Endothelial cell of umbilical vein (primary cell): ENCODE data around the gene RHOA. TPM values are rescaled to one million over a fixed set of nuclear protein-coding genes. Genes with fewer than 3 reads are reported as not detected.

Source experiments
- BruUV-seq: library from RNA; stranded (reverse); fragments of 400-500 nt; replicated peaks from 2 replicates; lab custom pipeline; 2021; lab: Mats Ljungman, UMichigan
- CTCF ChIA-PET: fragments of 300-600, 350-600 bp; sonication (Branson Sonifier 250); formaldehyde crosslinking; loops from one replicate; lab custom pipeline; 2021; ENCODE audit warnings: antibody characterized with exemption, inconsistent platforms; lab: Charles Lee
- POLR2A ChIA-PET: fragments of 300-600, 350-600 bp; sonication (Branson Sonifier 250); formaldehyde crosslinking; loops from one replicate; lab custom pipeline; 2021; ENCODE audit warnings: antibody characterized with exemption, inconsistent platforms; lab: Charles Lee
- DNase-seq: peaks from one replicate; pipeline ENCODE4 v3.0.0-alpha.2; 2011; ENCODE audit warnings: low read depth, low spot score
- FAIRE-seq: peaks from 2 replicates; lab custom pipeline; 2011; peaks lifted over from hg19 to GRCh38; lab: Jason Lieb, UNC
- H2AFZ ChIP-seq: 2 replicates; pipeline ENCODE4 v1.6.0; 2012; ENCODE audit warnings: low read depth, low read length, control low read depth, inconsistent platforms
- H3K27ac ChIP-seq: 2 replicates; pipeline ENCODE4 v1.5.1; 2011; ENCODE audit warnings: low read depth, mild to moderate bottlenecking, control low read depth, low read length, moderate library complexity; ENCODE audit not compliant: insufficient read depth
- H3K27me3 ChIP-seq, 2 experiments: 2 replicates each; pipeline versions ENCODE4 v1.6.0 to v1.6.1; 2011; ENCODE audit warnings: low read length in 2 of 2, mixed read lengths in 1 of 2; ENCODE audit not compliant: control insufficient read depth in 2 of 2, insufficient read depth in 2 of 2
- H3K36me3 ChIP-seq, 2 experiments: 2 replicates in 1 of 2; 3 replicates in 1 of 2; pipeline ENCODE4 v1.5.1; 2011; ENCODE audit warnings: low read length in 2 of 2, mild to moderate bottlenecking in 1 of 2, moderate library complexity in 1 of 2; ENCODE audit not compliant: control insufficient read depth in 2 of 2, insufficient read depth in 2 of 2; ENCODE audit errors: extremely low read depth in 1 of 2
- H3K4me1 ChIP-seq: 3 replicates; pipeline ENCODE4 v1.5.1; 2011; ENCODE audit warnings: mild to moderate bottlenecking, low read length; ENCODE audit not compliant: control insufficient read depth, insufficient read depth; ENCODE audit errors: extremely low read depth
- H3K4me2 ChIP-seq: 2 replicates; pipeline ENCODE4 v1.6.1; 2011; ENCODE audit warnings: low read length, control low read depth, mixed read lengths; ENCODE audit not compliant: insufficient read depth
- H3K4me3 ChIP-seq, 3 experiments: fragments of 200-600 bp in 1 of 3; sonication (generic), shearing (Covaris generic) in 1 of 3; replicated peaks in 1 of 3; 2 replicates each; pipeline ENCODE4 v1.5.1; 2011 to 2016; ENCODE audit warnings: control low read depth in 3 of 3, low read length in 3 of 3, mild to moderate bottlenecking in 2 of 3, inconsistent platforms in 1 of 3, low read depth in 1 of 3, moderate library complexity in 1 of 3; ENCODE audit not compliant: insufficient read depth in 1 of 3
- H3K79me2 ChIP-seq: 2 replicates; pipeline ENCODE4 v1.6.0; 2012; ENCODE audit warnings: low read length, inconsistent platforms; ENCODE audit not compliant: control insufficient read depth, insufficient read depth
- H3K9ac ChIP-seq: replicated peaks from 2 replicates; pipeline ENCODE3; 2011; ENCODE audit warnings: low read length, control low read depth; ENCODE audit not compliant: insufficient read depth; ENCODE audit errors: extremely low read depth
- H3K9me1 ChIP-seq: replicated peaks from 3 replicates; pipeline ENCODE4 v1.6.0; 2011; ENCODE audit warnings: mild to moderate bottlenecking, low read length; ENCODE audit not compliant: control insufficient read depth, insufficient read depth; ENCODE audit errors: extremely low read depth
- H3K9me3 ChIP-seq: replicated peaks from 2 replicates; pipeline ENCODE4 v1.5.1; 2012; ENCODE audit warnings: low read length, inconsistent platforms; ENCODE audit not compliant: control insufficient read depth, insufficient read depth
- H4K20me1 ChIP-seq: replicated peaks from 2 replicates; pipeline ENCODE3; 2011; ENCODE audit warnings: mild to moderate bottlenecking, low read length; ENCODE audit not compliant: control insufficient read depth, insufficient read depth; ENCODE audit errors: extremely low read depth
- CTCF ChIP-seq, 2 donors: IDR thresholded peaks; 1 replicate in 1 of 2; 2 replicates in 1 of 2; pipeline ENCODE4 v1.5.1; 2011; ENCODE audit warnings: low read length in 2 of 2, mild to moderate bottlenecking in 2 of 2, moderate library complexity in 2 of 2, control low read depth in 1 of 2, inconsistent platforms in 1 of 2, low read depth in 1 of 2; ENCODE audit not compliant: insufficient read depth in 1 of 2; ENCODE audit errors: extremely low read depth in 1 of 2
- EZH2 ChIP-seq: IDR thresholded peaks from 2 replicates; pipeline ENCODE4 v1.6.1; 2012; ENCODE audit warnings: borderline replicate concordance, low read depth, mild to moderate bottlenecking, moderate library complexity, low read length, inconsistent platforms; ENCODE audit not compliant: severe bottlenecking
- FOS ChIP-seq: IDR thresholded peaks from 2 replicates; pipeline ENCODE4 v1.6.1; 2011; ENCODE audit warnings: mild to moderate bottlenecking, low read length, moderate library complexity, borderline replicate concordance; ENCODE audit not compliant: insufficient read depth
- GATA2 ChIP-seq: IDR thresholded peaks from 2 replicates; pipeline ENCODE4 v1.7.0; 2011; ENCODE audit warnings: low read depth, mild to moderate bottlenecking, moderate library complexity, mixed read lengths, low read length; ENCODE audit not compliant: insufficient read length, insufficient read depth
- JUN ChIP-seq: IDR thresholded peaks from 2 replicates; pipeline ENCODE4 v1.6.1; 2011; ENCODE audit warnings: borderline replicate concordance, low read depth; ENCODE audit not compliant: insufficient read length, insufficient read depth
- MYC ChIP-seq: IDR thresholded peaks from one replicate; pipeline ENCODE4 v1.6.1; 2011; ENCODE audit warnings: mild to moderate bottlenecking, low read depth, low read length
- POLR2A ChIP-seq: IDR thresholded peaks from 2 replicates; pipeline ENCODE4 v1.6.1; 2012; ENCODE audit warnings: low read depth, mild to moderate bottlenecking, control low read depth, low read length
- POLR2AphosphoS5 ChIP-seq: IDR thresholded peaks from 2 replicates; pipeline ENCODE4 v1.6.1; 2012; ENCODE audit warnings: low read depth, mild to moderate bottlenecking, control low read depth, low read length, moderate library complexity; ENCODE audit not compliant: insufficient read depth
- dilution Hi-C: fragments of 300-500 bp; cut with MboI; formaldehyde crosslinking; loops from one replicate; pipeline ENCODE4 v1.15.0; 2019; ENCODE audit warnings: low sequenced_read_pairs; ENCODE audit not compliant: extremely low pct_ligation_motif_present
- intact Hi-C: fragments of 100-400 bp; cut with micrococcal nuclease; formaldehyde crosslinking; loops from one replicate; pipeline ENCODE4 v1.10.0; 2022
- polyA plus RNA-seq, 4 experiments: library from polyadenylated mRNA; depleted of rRNA in 3 of 4; stranded (reverse) in 3 of 4; unstranded in 1 of 4; fragments of >200 nt; gene quantifications; 2 replicates each; pipeline versions ENCODE4 v1.2.1 to v1.2.3, GENCODE V29; 2011 to 2012; ENCODE audit warnings: missing spikeins in 1 of 4
- total RNA-seq: library from RNA; stranded (reverse); gene quantifications from 2 replicates; pipeline ENCODE4 v1.2.3, GENCODE V29; 2021
- TF ChIP-seq, protein P1 (sequence below): IDR thresholded peaks from 2 replicates; pipeline ENCODE4 v1.6.1; 2011; ENCODE audit not compliant: insufficient read depth, insufficient read length

Gene RHOA
- total and polyA plus RNA-seq, 2 donors (not counting 3 experiments of a cell fraction or from before 2014, with no cell fraction given), result 450 to 580 TPM

DNA sequence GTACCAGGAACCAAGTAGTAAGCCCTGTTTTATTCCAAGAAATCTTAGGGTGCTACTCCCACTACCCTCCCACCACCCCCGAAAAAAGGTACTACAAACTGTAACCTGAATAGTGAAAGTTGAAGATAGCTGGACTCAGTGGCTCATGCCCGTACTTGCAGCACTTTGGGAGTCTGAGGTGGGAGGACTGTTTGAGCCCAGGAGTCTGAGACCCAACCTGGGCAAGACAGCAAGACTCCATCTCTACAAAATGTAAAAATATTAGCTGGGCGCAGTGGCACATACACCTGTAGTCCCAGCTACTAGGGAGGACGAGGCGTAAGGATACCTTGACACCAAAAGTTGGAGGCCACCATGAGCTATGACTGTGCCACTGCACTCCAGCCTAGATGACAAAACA lies 7.9 kb downstream of the RHOA start:
- H3K4me1 ChIP-seq, result peaks cover 10% of the 10 kb centered on the region
- POLR2A ChIA-PET, result interaction anchor here (1.0 kb wide), 1 partner anchor 8 kb away, joined by 4 read pairs; the partner anchor contains the start of genes RHOA and TCTA

More for the DNA sequence above, 7.9 kb downstream of the RHOA start:
- BruUV-seq, result no TSS peak
- no peak overlapping the region for H3K9ac ChIP-seq
- H4K20me1 ChIP-seq, result peaks cover 22% of the 10 kb centered on the region
- no peak overlapping the region for H3K27ac ChIP-seq
- H3K4me2 ChIP-seq, result no peak overlapping the region
- H3K4me3 ChIP-seq, result no peak overlapping the region
- no peaks in the 10 kb centered on the region for H3K9me1 ChIP-seq
- H3K27me3 ChIP-seq, result no peaks in the 10 kb centered on the region
- H3K9me3 ChIP-seq, result no peaks in the 10 kb centered on the region
- H3K79me2 ChIP-seq, result peaks cover 98% of the 10 kb centered on the region
- CTCF ChIA-PET, result no interaction called here
- no peaks in the 10 kb centered on the region for H3K36me3 ChIP-seq
- H2AFZ ChIP-seq, result no peak overlapping the region
- dilution Hi-C loops, result no loop called here
- no peak for DNase-seq
- intact Hi-C loops, result no loop called here
- TF ChIP-seq, protein P1, sequence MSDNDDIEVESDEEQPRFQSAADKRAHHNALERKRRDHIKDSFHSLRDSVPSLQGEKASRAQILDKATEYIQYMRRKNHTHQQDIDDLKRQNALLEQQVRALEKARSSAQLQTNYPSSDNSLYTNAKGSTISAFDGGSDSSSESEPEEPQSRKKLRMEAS, result no peak
- no peak for TF ChIP-seq MYC
- TF ChIP-seq POLR2A, result no peak
- TF ChIP-seq GATA2, result no peak
- TF ChIP-seq CTCF (IDR thresholded peaks at IDR 0.05; ENCODE audit: extremely low read depth in 1 of 2, insufficient read depth in 1 of 2, low read depth in 1 of 2, low read length in 2 of 2), result no peak
- no peak for TF ChIP-seq FOS
- no peak for TF ChIP-seq EZH2
- no peak for TF ChIP-seq POLR2AphosphoS5
- TF ChIP-seq JUN, result no peak
- FAIRE-seq, result no peak
